GM13977 (cell line): ENCODE measurements around the gene POLRMT.
A peak's percentile ranks its signal among the peaks of the same experiment; 100 is the strongest.

Experiments
- DNase-seq: peaks from one replicate; pipeline ENCODE4 v3.0.0; 2012; ENCODE audit warnings: low spot score
- in situ Hi-C: fragments of 300-500 bp; cut with MboI; formaldehyde crosslinking; loops from one replicate; pipeline ENCODE4 v1.12.0; 2022; ENCODE audit warnings: low sequenced_read_pairs, low pct_unique_long_range_greater_than_20kb, mixed read lengths, inconsistent platforms; ENCODE audit not compliant: unreplicated experiment
- TF ChIP-seq, protein P1 (sequence below): IDR thresholded peaks from 2 replicates; pipeline ENCODE4 v1.5.1; 2012; ENCODE audit warnings: mild to moderate bottlenecking, control low read depth; ENCODE audit not compliant: insufficient read depth; ENCODE audit errors: extremely low read depth, missing control alignments

POLRMT gene

GRCh38 chr19:618674-619285 is 14.6 kb downstream of the POLRMT start:
- no peak for DNase-seq
- TF ChIP-seq, protein P1, sequence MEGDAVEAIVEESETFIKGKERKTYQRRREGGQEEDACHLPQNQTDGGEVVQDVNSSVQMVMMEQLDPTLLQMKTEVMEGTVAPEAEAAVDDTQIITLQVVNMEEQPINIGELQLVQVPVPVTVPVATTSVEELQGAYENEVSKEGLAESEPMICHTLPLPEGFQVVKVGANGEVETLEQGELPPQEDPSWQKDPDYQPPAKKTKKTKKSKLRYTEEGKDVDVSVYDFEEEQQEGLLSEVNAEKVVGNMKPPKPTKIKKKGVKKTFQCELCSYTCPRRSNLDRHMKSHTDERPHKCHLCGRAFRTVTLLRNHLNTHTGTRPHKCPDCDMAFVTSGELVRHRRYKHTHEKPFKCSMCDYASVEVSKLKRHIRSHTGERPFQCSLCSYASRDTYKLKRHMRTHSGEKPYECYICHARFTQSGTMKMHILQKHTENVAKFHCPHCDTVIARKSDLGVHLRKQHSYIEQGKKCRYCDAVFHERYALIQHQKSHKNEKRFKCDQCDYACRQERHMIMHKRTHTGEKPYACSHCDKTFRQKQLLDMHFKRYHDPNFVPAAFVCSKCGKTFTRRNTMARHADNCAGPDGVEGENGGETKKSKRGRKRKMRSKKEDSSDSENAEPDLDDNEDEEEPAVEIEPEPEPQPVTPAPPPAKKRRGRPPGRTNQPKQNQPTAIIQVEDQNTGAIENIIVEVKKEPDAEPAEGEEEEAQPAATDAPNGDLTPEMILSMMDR = no peak
- in situ Hi-C loops = no loop called here

DNA sequence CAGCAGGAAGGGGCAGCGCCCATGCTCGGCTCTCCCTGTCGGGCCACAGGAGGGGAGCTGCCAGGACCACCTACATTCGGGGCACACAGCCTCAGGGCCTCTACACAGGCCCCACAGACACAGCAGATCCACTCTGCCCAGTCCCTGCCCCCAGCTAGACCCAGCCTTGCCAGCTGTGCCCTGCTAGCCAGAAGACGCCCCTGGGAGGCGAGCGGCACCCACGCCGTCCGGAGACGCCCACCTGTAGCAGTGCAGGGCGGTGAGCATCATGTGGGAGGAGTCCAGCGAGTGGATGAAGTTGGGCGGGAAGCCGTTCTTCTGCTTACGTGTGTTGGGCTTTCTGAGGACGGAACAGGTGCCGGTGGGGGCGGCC is 15.1 kb downstream of the POLRMT start:
- in situ Hi-C loops = no loop called here
- TF ChIP-seq, protein P1 = no peak
- no peak for DNase-seq

DNA sequence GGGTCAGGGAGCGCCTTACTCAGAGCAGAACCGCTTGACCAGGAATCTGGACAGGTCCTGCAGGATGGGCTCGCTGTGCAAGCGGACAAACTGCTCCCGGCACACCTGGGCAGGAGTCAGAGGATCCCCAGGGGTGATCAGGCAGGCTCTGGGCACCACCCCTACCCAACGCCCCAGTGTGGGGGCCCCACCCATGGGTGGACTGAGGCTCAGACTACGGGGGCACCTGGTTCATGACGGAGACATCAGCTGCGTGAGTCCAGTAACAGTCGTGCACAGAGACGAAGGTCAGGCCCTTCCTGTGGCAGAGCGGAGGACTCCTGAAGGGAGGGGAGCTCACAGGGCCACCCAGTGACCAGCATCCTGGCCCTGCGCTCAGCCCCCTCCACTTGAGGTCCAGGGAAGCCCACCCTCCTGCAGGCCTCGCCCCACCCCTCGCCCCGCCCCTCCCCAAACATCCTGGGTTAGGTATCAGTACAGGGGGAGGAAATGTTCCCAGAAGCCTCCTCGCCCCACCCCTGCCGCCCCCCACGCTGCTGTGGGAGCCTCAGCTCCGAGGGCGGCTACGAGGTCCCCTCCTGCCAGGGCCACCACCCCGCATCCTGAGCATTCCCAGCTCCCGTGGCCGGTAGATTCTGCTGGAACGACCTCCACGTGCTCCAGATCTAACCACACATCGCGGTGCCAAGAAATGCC is 15.6 kb downstream of the POLRMT start:
- in situ Hi-C loops = no loop called here
- no peak for DNase-seq

DNA sequence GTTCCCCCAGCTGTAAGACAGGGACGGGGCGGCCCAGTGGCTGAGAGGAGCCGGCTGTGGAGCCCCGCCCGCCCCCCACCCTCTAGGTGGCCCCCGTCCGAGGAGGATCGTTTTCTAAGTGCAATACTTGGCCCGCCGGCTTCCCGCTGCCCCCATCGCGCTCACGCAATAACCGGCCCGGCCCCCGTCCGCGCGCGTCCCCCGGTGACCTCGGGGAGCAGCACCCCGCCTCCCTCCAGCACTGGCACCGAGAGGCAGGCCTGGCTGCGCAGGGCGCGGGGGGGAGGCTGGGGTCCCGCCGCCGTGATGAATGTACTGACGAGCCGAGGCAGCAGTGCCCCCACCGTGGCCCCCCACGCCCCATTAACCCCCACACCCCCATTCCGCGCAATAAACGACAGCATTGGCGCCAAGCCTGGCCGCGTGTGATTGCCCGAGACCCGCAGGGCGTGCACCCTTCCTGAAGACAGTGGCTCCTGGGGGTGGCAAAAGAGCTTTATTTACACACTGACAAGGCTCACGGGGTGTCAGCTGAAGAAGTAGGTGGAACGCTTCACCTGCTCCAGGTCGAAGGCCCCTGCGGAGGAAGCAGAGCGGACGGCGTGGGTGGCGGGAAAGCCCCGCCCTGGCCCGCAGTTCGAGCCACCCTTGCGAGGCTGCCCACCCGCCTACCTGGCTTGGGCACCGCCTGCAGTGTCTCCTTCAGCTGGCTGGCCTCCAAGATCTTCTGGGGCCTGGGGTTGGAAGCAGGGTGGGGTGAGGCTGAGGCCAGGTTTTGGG is 16.4 kb downstream of the POLRMT start:
- TF ChIP-seq, protein P1 = no peak
- DNase-seq = no peak
- in situ Hi-C loops = no loop called here

More for the DNA sequence above, 15.6 kb downstream of the POLRMT start:
- TF ChIP-seq, protein P1 = no peak

DNA sequence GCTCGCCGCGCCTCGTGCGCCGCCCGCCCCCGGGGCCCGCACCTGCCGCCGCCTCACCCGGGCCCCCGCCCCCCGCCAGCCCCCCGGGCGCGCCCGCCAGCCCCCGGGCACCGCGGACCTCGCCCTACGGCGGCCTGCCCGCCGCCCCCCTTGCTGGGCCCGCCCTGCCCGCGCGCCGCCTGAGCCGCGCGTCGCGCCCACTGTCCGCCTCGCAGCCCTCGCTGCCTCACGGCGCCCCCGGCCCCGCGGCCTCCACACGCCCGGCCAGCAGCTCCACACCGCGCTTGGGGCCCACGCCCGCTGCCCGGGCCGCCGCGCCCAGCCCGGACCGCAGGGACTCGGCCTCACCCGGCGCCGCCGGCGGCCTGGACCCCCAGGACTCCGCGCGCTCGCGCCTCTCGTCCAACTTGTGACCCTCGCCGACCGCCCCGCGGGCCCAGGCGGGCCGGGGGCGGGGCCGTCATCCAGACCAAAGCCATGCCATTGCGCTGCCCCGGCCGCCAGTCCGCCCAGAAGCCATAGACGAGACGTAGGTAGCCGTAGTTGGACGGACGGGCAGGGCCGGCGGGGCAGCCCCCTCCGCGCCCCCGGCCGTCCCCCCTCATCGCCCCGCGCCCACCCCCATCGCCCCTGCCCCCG is 17.2 kb downstream of the POLRMT start:
- no peak for DNase-seq
- TF ChIP-seq, protein P1 = no peak
- in situ Hi-C loops = no loop called here

- in situ Hi-C loops = no loop called here
- TF ChIP-seq, protein P1 = peak; percentile 24
- no peak for DNase-seq
These were observed 17.7 kb downstream of the POLRMT start for GRCh38 chr19:615619-616018.
